AG09309 (cell line): Measurements from ENCODE around the gene VIPR2.

ENCODE experiments used
- DNase-seq: peaks from one replicate; pipeline ENCODE4 v3.0.0-alpha.2; 2010; ENCODE audit warnings: low read depth
- H3K4me3 ChIP-seq: 2 replicates; pipeline ENCODE4 v1.5.1; 2011; ENCODE audit warnings: mild to moderate bottlenecking, low read depth, low read length, moderate library complexity; ENCODE audit not compliant: control insufficient read depth
- CTCF ChIP-seq: IDR thresholded peaks from 2 replicates; pipeline ENCODE4 v1.5.1; 2011; ENCODE audit warnings: mild to moderate bottlenecking, low read depth, low read length, inconsistent platforms; ENCODE audit not compliant: insufficient read depth, control insufficient read depth; ENCODE audit errors: missing control alignments

Gene VIPR2

GRCh38 chr7:159152816-159153215 is 8.1 kb upstream of the VIPR2 start:
- TF ChIP-seq CTCF: no peak
- H3K4me3 ChIP-seq: no peak overlapping the region
- no peak for DNase-seq

DNA sequence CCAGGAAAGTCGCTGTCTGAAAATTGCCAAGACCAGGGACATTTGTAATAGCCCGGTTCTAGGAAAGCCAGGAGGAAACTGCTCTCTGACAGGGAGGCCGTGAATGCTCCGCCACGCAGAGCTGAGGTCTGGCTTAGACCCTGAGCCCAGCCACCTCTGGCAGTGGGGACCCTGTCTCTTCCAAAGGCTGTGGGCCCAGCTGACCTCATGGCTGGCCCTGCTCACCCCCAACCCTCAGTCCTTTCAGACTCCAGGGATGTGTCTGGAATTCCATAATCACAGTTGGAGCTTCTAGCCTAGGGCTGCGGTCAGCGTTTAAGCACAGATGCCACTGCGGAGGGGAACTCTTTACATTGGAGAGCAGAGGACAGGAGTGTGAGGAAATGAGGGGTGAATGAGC is 6.6 kb upstream of the VIPR2 start:
- no peak for DNase-seq
- no peak overlapping the region for H3K4me3 ChIP-seq
- TF ChIP-seq CTCF: no peak

DNA sequence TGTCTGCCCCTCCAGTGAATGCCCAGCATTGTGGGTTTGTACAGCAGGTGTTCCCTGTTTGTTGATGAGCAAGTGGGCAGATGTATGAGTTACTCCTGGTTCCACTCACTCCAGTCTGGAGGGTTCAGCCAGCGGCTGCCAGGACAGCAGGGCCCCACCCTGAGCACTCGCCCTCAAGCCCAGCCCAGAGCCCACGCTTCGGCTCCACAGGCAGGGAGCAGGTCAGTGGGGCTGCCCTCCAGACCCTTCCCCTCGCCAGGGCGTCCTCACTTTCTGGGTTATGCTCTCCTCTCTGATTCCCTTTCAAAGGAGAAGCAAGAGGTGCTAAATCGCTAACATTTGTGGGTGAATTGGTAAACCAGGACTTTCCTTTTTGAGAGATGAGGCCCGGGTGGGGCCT is 4.8 kb upstream of the VIPR2 start:
- no peak for TF ChIP-seq CTCF
- no peak overlapping the region for H3K4me3 ChIP-seq
- no peak for DNase-seq

DNA sequence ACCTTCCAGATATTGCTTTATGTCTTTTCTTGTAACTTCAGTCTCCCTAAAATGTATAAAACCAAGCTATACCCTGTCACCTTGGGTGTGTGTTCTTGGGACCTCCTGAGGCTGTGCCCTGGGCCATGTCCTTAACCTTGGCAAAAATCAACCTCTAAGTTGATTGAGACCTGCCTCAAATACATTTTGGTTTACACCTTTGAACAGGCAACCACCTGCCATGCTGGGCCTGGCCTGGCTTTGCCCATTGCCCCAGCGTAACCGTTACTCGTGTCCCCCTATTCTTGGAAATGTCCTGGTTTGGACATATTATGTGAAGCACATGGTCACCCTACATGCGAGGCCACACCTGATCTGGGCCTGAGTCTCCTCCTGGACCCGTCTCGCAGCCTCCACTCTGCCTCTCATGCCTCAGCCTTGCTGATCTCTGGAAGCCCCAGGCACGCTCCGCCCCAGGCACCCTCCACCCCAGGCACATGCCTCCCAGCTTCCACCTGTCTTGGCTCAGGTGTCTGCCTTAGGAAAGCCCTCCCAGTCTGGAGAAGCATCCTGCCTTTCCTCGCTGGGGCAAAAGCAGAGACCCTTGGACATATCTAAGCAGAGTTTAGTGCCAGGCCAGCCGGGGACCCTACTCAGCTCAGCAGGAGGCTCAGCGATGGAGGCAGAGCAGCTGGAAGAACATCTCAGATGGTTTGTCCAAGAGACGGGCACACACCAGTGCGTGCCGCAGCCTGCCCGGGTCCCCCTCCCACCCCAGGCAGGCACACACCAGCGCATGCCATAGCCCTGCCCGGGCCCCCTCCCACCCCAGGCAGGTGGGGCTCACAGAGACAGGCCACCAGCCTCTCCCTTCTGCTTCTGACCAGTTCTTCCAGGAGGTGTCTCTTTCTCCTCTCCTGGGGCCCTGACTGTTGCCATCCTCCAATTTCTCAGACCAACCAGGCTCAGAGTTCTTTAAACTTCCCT is 4.0 kb upstream of the VIPR2 start:
- no peak for TF ChIP-seq CTCF
- DNase-seq: no peak
- H3K4me3 ChIP-seq: no peak overlapping the region

- H3K4me3 ChIP-seq: no peak overlapping the region
- TF ChIP-seq CTCF: no peak
- no peak for DNase-seq
Measured at GRCh38 chr7:159147687-159148086, 3.0 kb upstream of the VIPR2 start.

GRCh38 chr7:159147246-159147645 is 2.6 kb upstream of the VIPR2 start:
- TF ChIP-seq CTCF: no peak
- H3K4me3 ChIP-seq: no peak overlapping the region
- DNase-seq: no peak
